ENCODE data around the gene SLC16A9. TPM values are rescaled to one million over a fixed set of nuclear protein-coding genes. Genes with fewer than 3 reads are reported as not detected.

Gene SLC16A9
- total RNA-seq, 2 experiments from 2014 or later: 1.2 to 1.3 TPM

DNA sequence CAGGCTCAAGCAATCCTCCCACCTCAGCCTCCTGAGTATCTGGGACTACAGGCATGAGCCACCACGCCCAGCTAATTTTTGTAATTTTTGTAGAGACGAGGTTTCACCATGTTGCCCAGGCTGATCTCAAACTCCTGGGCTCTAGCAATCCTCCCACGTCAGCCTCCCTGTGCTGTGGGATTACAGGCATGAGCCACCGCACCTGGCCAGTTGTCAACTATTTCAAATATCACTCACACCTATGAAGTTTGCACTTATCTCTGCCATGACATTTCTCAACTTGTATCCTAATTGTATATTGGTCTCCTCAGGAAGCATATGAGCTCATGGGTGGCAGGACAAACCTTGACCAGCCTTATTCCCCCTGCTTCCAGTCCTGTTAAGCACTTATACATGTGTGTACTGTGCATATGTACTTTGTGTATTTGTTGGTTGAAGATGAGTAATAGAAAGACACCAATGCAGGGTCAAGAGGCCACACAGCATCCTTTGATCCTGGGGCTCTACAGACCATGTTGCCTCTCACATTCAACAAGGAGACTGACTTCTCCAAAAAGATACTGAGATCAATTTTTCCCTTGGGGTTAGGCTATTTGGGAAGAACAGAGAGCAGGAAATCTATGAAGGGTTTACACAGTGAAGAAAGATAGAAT, 82.2 kb downstream of the SLC16A9 start:
- Mint-ChIP-seq H3K9me3 (no peaks in the 10 kb centered on the region), H3K27me3 (peaks cover 2% of the 10 kb centered on the region), H3K36me3 (ENCODE audit: low read depth) (no peaks in the 10 kb centered on the region), H3K27ac (no peak overlapping the region), H3K4me1 (ENCODE audit: low read depth) (peaks cover 2% of the 10 kb centered on the region), H3K4me3 (no peak overlapping the region)
- POLR2A ChIA-PET: no interaction called here
- intact Hi-C loops (cut with micrococcal nuclease): loop anchor here (2.0 to 5.0 kb wide), 2 partner anchors 181 to 280 kb away; partner anchors contain the start of gene CCDC6
- CTCF ChIA-PET: interaction anchor here (0.9 to 1.7 kb wide), 2 partner anchors 237 to 280 kb away, joined by 3 to 6 read pairs; no protein-coding TSS in a partner anchor
- no peak for DNase-seq
- no peak for ATAC-seq
- TF ChIP-seq, protein P1, sequence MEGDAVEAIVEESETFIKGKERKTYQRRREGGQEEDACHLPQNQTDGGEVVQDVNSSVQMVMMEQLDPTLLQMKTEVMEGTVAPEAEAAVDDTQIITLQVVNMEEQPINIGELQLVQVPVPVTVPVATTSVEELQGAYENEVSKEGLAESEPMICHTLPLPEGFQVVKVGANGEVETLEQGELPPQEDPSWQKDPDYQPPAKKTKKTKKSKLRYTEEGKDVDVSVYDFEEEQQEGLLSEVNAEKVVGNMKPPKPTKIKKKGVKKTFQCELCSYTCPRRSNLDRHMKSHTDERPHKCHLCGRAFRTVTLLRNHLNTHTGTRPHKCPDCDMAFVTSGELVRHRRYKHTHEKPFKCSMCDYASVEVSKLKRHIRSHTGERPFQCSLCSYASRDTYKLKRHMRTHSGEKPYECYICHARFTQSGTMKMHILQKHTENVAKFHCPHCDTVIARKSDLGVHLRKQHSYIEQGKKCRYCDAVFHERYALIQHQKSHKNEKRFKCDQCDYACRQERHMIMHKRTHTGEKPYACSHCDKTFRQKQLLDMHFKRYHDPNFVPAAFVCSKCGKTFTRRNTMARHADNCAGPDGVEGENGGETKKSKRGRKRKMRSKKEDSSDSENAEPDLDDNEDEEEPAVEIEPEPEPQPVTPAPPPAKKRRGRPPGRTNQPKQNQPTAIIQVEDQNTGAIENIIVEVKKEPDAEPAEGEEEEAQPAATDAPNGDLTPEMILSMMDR (IDR thresholded peaks at IDR 0.05): no peak

DNA sequence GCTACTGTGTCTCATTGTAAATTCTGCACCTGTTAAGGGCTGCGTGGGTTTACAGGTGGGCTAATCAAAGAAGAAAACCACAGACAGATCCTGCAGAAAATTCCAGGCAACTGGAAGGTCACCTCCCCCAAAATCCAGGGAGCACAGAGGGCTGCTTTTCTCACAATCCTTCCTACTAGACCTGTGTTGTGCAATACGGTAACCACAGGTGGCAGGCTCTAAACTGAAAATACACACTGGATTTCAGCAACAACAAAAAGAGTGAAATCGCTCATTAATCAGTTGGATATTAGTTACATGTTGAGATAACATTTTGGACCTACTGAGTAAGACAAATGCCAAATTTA, 83.2 kb downstream of the SLC16A9 start:
- H3K36me3 Mint-ChIP-seq (ENCODE audit: low read depth): no peaks in the 10 kb centered on the region
- POLR2A ChIA-PET: no interaction called here
- DNase-seq (no peak), ATAC-seq (no peak)
- intact Hi-C loops (cut with micrococcal nuclease): loop anchor here (1.0 to 5.0 kb wide), 3 partner anchors 182 to 406 kb away; partner anchors contain the start of gene CCDC6
- peaks cover 2% of the 10 kb centered on the region for H3K4me1 Mint-ChIP-seq (ENCODE audit: low read depth)
- H3K4me3 Mint-ChIP-seq: no peak overlapping the region
- H3K27ac Mint-ChIP-seq: no peak overlapping the region
- CTCF ChIA-PET: interaction anchor here (0.7 to 3.1 kb wide), 35 partner anchors 8 to 845 kb away, joined by 3 to 24 read pairs (median 7); partner anchors contain the start of gene CCDC6
- H3K27me3 Mint-ChIP-seq: no peaks in the 10 kb centered on the region
- H3K9me3 Mint-ChIP-seq: no peaks in the 10 kb centered on the region
- TF ChIP-seq, protein P1 (IDR thresholded peaks at IDR 0.05): no peak

DNA sequence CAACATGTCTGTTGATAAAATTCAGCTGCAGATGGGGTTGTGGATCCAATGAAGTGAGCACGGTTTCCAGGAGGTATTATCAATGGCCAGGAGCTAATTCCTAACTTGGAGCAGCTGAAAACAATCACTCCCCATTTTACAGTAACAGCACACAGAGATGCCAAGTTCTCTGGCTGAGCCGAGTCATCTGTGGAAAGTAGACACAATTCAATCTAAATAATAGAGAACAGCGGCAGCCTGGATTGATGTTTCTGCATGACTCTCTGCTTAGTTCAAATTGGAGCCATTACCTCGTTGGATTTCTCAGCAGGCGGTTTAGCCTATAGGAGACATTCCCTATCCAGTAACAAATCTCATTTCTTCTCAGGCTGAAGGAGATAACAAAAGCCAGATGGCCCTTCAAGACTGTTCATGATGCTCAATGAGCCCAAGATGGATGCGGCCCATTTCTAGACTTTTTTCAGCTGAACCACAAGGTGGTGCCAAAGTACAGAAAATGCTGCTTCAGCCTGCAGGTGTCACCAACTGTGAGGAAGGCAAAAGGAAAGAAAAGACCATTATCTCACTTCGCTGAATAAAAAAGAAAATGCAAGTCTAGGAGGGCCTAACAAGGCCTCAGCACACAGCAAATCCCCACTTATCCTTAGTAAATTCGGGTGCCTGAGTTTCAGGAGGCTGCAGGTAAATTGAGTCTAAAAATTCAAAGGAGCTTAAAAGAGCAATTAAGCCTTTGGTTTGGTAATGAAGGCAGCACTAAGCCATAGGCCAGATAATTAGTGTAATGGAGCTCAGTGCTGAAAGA, 83.7 kb downstream of the SLC16A9 start:
- Mint-ChIP-seq H3K36me3 (ENCODE audit: low read depth) (no peaks in the 10 kb centered on the region), H3K9me3 (no peaks in the 10 kb centered on the region), H3K27ac (no peak overlapping the region), H3K27me3 (no peaks in the 10 kb centered on the region), H3K4me1 (ENCODE audit: low read depth) (peaks cover 2% of the 10 kb centered on the region), H3K4me3 (no peak overlapping the region)
- intact Hi-C loops (cut with micrococcal nuclease): loop anchor here (1.0 to 5.0 kb wide), 3 partner anchors 183 to 406 kb away; partner anchors contain the start of gene CCDC6
- ATAC-seq: peak; percentile 94
- DNase-seq: peak; percentile 30
- CTCF ChIA-PET: interaction anchor here (0.6 to 3.1 kb wide), 39 partner anchors 9 to 844 kb away, joined by 3 to 24 read pairs (median 7); partner anchors contain the start of gene CCDC6
- TF ChIP-seq, protein P1 (IDR thresholded peaks at IDR 0.05): peak; percentile 77
- POLR2A ChIA-PET: no interaction called here

DNA sequence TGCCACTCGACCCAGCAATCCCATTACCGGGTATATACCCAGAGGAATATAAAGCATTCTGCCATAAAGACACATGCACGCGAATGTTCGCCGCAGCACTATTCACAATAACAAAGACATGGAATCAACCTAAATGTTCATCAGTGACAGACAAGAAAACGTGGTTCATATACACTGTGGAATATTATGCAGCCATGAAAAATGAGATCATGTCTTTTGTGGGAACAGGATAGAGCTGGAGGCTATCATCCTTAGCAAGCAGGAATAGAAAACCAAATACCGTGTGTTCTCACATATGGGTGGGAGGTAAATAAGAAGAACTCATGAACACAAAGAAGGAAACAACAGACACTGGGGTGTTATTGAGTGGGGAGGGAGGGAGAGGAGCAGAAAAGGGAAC, 84.7 kb downstream of the SLC16A9 start:
- ATAC-seq (no peak), DNase-seq (no peak)
- Mint-ChIP-seq H3K4me3 (no peak overlapping the region), H3K27me3 (no peaks in the 10 kb centered on the region), H3K4me1 (ENCODE audit: low read depth) (peaks cover 2% of the 10 kb centered on the region), H3K9me3 (no peaks in the 10 kb centered on the region), H3K27ac (no peak overlapping the region), H3K36me3 (ENCODE audit: low read depth) (no peaks in the 10 kb centered on the region)
- TF ChIP-seq, protein P1 (IDR thresholded peaks at IDR 0.05): no peak
- ChIA-PET POLR2A (no interaction called here), CTCF (interaction anchor here (0.6 to 3.1 kb wide), 23 partner anchors 8 to 1012 kb away, joined by 3 to 24 read pairs (median 7); no protein-coding TSS in a partner anchor)
- intact Hi-C loops (cut with micrococcal nuclease): loop anchor here (5.0 kb wide), 3 partner anchors 282 to 673 kb away; partner anchors contain the start of gene CCDC6

Measured in activated CD8-positive, alpha-beta T cell treated with anti-CD3 and anti-CD28 coated beads for 36 hours (primary cell).